GM13976 (cell line): ENCODE measurements around the gene CCDC148.

Experiments used
- DNase-seq: peaks from one replicate; pipeline ENCODE4 v3.0.0; 2012; ENCODE audit warnings: low spot score
- in situ Hi-C: fragments of 300-500 bp; cut with MboI; formaldehyde crosslinking; loops from one replicate; pipeline ENCODE4 v1.12.0; 2022; ENCODE audit warnings: low sequenced_read_pairs, mixed read lengths, inconsistent platforms; ENCODE audit not compliant: unreplicated experiment
- TF ChIP-seq, protein P1 (sequence below): IDR thresholded peaks from 2 replicates; pipeline ENCODE4 v1.5.1; 2012; ENCODE audit warnings: borderline replicate concordance, mild to moderate bottlenecking; ENCODE audit not compliant: insufficient read depth; ENCODE audit errors: extremely low read depth, missing control alignments, control extremely low read depth

CCDC148 gene

DNA sequence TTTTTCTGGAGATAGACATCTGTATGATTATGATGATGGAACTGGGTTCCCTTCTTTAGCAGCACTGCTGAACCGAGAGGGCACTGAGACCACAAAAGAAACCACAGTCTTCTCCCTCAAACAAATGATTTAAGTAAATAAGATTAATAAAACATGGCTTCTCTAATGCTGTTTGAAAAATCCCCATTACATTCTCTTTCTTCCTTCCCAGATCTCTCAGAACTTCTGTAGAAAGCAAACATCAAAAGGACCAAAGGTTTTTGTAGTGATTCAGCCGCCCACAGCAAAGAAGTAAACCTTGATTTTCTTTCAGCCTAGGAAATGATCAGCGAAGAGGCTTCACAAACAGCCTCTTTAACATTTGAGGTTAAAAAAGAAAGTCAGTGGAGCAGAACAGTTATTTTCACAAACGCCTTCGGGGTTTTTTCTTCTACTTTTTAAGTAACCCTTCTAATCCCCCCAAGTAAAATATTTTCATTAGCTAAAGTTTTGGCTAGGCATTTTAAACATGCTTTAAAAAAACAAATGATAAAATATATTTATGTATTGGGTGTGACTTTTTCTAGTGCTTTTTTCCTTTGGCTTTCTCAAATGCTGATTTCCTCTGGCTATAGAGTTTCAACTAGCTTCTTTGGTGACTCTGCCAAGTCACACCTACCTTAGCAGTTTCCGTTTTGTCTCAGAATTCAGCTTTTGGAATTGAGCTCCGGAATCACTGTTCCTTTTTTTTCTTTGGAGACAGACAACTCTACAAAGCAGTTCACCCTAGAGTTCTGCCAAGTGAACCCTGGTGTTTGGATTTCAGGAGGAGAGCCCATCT is 265.3 kb downstream of the CCDC148 start:
- TF ChIP-seq, protein P1, sequence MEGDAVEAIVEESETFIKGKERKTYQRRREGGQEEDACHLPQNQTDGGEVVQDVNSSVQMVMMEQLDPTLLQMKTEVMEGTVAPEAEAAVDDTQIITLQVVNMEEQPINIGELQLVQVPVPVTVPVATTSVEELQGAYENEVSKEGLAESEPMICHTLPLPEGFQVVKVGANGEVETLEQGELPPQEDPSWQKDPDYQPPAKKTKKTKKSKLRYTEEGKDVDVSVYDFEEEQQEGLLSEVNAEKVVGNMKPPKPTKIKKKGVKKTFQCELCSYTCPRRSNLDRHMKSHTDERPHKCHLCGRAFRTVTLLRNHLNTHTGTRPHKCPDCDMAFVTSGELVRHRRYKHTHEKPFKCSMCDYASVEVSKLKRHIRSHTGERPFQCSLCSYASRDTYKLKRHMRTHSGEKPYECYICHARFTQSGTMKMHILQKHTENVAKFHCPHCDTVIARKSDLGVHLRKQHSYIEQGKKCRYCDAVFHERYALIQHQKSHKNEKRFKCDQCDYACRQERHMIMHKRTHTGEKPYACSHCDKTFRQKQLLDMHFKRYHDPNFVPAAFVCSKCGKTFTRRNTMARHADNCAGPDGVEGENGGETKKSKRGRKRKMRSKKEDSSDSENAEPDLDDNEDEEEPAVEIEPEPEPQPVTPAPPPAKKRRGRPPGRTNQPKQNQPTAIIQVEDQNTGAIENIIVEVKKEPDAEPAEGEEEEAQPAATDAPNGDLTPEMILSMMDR: no peak
- peak; percentile 10 for DNase-seq
- in situ Hi-C loops: no loop called here

DNA sequence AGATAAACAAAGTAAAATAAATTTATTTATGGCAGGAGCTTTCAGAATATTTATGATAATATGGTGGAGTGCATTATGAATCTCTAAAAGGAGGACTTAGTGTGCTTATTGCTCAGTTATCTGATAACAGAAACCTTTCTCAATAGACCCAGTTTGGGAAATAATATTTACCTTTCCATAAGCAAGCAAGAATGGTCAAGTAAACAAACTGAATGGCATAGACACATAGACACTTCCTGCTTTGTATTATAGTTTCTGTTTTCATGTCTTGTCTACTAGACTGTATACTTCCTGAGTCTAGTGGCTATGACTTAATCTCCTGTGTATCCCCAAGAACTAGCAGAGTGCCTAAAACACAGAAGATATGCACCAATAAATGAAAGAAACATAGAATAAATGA is 267.0 kb downstream of the CCDC148 start:
- in situ Hi-C loops: no loop called here
- TF ChIP-seq, protein P1: no peak

DNA sequence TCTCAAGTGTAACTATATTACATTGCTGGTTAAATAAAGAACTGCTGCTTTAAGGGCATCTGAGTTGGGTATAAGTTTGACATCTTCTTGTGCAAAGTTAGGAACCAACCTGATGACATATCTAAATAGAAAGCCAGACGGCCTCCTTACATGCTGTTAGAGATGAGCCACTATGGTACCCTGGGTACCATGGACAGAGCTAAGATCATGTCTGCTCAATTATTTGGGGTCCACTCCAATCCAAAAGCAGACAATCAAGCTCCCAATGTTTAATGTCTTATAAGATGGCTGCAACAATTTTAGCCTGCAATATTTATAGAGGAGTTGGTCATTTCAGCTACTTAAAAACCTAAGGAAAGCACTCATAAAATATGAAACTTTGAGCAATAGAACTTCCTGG is 268.6 kb downstream of the CCDC148 start:
- DNase-seq: no peak
- TF ChIP-seq, protein P1: no peak
- in situ Hi-C loops: no loop called here

More for the DNA sequence above, 267.0 kb downstream of the CCDC148 start:
- DNase-seq: no peak

DNA sequence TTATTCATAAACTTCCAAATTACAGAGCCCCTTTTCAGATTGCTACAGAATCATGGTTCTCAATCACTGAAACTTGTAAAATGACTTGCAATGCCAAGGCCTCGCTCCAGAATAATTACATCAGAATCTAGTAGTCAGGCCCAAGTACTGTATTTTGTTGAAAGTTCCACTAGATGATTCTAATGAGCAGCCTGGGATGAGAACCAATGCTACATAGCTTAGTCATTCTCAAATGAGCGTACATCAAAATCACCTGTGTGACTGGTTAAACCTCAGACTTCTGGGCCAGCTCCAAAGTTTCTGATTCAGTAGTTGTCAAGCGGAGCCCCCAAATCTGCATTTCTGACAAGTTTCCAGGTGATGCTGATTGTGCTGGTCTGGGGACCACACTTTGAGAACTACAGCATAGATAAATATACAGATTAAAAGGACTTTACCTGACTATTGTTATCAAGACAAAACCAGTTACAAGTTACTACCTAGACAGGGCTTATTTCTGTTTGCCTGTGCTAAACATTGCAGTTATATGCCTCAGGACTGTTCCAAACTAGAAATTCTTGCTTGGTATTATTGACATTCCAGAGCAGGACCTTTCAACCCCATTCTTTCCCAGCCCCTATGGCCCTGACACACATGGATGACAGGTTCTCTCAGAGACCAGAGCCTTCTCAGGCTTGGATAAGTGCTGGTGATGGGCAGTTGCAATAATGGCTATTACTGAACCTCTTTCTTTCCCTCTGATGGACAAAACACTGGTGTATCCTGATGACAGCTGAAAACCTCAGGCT is 271.8 kb downstream of the CCDC148 start:
- in situ Hi-C loops: no loop called here
- DNase-seq: no peak
- TF ChIP-seq, protein P1: no peak

DNA sequence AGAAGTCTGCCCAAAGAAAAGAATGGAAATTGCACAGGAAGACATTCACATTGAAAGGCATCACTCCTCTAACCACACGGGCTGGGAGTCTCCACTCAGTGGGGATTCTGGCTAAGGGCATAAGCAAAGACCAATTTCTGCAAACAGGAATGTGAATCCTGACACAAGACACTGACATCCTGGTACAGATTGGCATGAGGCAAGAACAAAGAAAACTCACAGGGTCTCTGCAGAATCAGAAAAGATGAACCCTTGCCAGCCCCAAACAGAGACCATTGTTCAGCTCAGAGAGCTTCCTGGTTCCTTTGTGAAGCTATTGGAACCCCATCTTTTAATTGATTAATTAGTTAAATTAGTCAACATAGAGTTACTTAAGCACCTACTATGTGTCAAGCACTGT is 272.6 kb downstream of the CCDC148 start:
- TF ChIP-seq, protein P1: no peak
- no peak for DNase-seq
- in situ Hi-C loops: no loop called here

DNA sequence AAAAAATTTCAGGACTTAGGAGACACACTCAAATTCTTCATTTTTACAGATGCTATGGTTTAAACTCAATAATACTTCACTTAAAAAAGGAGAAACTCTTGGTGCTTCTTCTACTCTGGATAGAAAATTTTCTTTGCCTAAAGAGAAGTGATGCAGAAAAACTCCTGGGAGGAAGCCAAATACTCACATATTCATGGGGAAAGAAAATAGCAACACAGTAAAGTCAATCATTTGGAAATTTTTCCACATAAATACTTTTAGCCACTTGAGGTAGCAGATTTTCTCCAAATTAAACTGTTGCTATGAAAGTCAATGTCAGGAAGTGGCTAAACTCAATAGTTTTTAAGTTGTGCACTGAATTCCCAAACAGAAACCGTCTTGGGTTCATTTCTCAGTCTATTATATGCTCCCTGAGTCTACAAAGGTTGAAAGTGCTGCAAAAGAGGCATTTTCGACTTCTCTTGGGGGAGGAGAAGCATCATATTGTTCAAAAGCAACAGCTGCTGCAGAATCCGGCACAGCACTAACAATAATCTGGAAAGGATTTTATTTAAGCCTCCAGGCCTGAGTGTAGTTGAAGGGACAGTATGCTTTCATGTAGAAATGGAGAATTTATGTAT is 273.8 kb downstream of the CCDC148 start:
- DNase-seq: no peak
- TF ChIP-seq, protein P1: no peak
- in situ Hi-C loops: no loop called here
